Myocyte (in vitro differentiated cells): ENCODE results near the gene WRAP53. TPM values are rescaled to one million over a fixed set of nuclear protein-coding genes. Genes with fewer than 3 reads are reported as not detected.
"Not testable (repeated sequence)": the region's sequence is repeated elsewhere in the genome, so short reads cannot be mapped to it uniquely, and the experiment has no call there.

Experiments used
- DNase-seq: peaks from one replicate; pipeline ENCODE4 v3.0.0-alpha.2; 2012; ENCODE audit warnings: low read depth
- polyA plus RNA-seq: library from polyadenylated mRNA; unstranded; fragments of >200 nt; gene quantifications from one replicate; pipeline ENCODE4 v1.2.1, GENCODE V29; 2012; ENCODE audit warnings: missing spikeins
- total RNA-seq: library from RNA; depleted of rRNA; stranded (reverse); fragments of >200 nt; gene quantifications from 2 replicates; pipeline ENCODE4 v1.2.3, GENCODE V29; 2014

The WRAP53 gene
- total RNA-seq: 4.4 and 4.5 TPM in 2 replicates
- polyA plus RNA-seq: 6.2 TPM

DNA sequence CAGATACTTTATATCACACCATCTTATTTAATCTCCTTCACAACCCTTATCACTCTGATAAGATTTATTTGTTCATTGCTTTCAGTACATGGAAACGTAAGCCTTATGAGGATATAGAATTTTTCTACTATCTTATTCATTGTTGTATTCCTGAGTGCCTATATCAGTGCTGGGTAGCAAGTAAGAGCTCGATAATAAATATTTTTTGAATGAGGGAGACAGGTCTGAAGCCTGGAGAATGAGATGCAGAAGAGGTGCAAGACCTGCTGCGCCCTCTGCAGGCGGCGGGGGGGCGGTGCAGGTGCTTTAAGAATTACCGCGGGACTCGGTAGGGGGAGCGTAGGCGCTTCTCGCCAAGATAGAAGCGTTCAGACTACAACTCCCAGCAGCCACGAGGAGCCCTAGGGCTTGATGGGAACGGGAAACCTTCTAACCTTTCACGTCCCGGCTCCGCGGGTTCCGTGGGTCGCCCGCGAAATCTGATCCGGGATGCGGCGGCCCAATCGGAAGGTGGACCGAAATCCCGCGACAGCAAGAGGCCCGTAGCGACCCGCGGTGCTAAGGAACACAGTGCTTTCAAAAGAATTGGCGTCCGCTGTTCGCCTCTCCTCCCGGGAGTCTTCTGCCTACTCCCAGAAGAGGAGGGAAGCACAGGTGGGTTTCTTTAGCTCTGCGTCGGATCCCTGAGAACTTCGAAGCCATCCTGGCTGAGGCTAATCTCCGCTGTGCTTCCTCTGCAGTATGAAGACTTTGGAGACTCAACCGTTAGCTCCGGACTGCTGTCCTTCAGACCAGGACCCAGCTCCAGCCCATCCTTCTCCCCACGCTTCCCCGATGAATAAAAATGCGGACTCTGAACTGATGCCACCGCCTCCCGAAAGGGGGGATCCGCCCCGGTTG lies at the start of gene WRAP53:
Gene WRAP53 (plus strand): TSS at position 570 of the 900 bp plus-strand sequence. CDS start 172 bp downstream, at position 742.
- peak; percentile 99 for DNase-seq

DNA sequence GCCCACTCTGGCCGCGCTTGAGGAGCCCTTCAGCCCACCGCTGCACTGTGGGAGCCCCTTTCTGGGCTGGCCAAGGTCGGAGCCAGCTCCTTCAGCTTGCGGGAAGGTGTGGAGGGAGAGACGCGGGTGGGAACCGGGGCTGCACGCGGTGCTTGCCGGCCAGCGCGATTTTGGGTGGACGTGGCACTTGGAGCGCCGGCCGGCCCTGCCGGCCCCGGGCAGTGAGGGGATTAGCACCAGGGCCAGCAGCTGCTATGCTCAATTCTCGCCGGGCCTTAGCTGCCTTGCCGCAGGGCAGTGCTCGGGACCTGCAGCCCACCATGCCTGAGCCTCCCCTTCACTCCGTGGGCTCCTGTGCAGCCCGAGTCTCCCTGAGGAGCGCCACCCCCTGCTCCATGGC lies 47.5 kb upstream of the WRAP53 start:
- DNase-seq: no peak

DNA sequence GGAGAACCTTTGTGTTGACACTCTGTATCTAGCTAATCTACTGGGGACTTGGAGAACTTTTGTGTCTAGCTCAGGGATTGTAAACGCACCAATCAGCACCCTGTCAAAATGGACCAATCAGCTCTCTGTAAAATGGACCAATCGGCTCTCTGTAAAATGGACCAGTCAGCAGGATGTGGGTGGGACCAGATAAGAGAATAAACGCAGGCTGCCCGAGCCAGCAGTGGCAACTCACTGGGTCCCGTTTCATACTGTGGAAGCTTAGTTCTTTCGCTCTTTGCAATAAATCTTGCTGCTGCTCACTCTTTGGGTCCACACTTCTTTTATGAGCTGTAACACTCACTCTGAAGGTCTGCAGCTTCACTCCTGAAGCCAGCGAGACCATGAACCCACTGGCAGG lies 46.6 kb upstream of the WRAP53 start:
- not testable (repeated sequence) for DNase-seq

DNA sequence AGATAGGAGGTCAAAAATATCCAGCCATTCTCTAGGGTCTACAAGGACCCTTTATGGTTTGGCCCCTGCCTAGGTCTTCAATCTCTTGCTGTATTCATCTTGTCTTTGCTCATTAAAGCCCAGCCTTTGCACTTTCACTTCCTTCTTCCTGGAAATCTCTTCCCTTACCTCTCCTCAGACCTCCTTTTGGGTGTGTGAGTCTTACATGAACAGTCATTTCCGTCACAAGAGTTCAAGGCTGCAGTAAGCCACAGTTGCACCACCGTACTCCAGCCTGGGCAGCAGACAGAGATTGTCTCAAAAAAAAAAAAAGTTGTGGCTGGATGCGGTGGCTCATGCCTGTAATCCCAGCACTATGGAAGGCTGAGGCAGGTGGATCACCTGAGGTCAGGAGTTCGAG lies 43.5 kb upstream of the WRAP53 start:
- DNase-seq: no peak

DNA sequence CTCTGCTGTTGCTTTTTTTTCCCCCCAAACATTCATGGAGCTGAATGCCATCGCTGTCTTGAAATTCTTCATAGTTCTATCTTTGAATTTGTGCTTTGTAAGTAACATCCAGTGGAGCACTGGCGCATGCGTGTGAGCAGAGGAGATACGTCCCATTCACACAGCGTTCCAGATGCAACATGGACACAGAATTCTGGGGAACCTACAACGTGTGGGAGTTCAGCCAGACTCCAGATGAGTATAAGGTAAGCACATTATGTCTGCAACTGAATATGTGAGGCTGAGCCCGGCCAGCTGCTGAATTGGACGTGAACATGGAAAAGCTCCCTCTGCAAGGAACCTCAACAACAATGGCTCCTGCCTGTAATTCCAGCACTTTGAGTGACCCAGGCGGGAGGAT lies 41.8 kb upstream of the WRAP53 start:
- no peak for DNase-seq

DNA sequence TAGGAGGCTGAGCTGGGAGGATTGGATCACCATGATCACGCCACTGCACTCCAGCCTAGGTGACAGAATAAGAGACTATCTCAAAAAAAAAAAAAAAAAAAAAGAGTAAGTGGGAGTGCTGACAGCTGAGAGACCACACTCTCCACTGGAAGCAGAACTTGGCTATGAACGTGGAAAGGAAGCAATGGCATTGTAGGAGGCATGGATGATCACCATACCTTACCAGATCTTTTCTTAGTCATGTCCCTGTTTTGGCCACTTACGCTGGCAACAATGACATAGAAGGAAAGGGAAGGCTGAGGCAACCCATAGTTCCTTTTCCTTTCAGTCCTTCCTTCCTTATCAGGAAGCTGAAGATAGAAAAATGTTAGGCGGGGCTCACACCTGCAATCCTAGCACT lies 41.3 kb upstream of the WRAP53 start:
- DNase-seq: no peak

DNA sequence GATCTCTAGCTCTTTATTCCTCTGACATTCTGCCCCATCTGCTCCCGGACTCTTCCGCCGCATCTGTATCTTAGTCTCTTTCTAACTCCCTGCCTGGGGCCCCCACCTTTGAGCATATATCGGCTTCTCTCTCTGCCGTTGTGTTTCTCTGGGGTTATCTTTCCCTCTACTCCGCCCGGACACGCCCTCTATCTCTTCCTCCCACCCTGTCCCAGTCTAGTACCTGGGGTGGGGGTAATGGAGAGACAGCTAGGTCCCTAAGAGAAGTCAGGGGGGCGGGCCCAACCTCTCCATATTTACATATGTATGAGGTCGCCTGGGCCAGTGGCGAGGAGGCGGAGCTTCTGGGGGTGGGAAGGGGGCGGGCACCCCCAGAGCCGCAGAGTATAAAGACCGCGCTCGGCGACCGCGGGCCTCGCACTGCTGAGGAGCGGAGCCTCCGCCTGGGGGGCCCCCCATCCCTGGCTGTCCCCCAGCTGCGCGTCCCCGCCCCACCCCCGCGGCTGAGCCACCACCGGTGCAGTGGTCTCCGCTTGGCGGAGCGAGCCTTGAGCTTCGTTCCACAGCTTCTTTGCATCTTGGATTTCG lies 37.7 kb upstream of the WRAP53 start, which contains the start of gene ATP1B2:
Gene ATP1B2 (plus strand): TSS at position 418 of the 588 bp plus-strand sequence. CDS start 593 bp downstream, outside the sequence.
- DNase-seq: no peak

DNA sequence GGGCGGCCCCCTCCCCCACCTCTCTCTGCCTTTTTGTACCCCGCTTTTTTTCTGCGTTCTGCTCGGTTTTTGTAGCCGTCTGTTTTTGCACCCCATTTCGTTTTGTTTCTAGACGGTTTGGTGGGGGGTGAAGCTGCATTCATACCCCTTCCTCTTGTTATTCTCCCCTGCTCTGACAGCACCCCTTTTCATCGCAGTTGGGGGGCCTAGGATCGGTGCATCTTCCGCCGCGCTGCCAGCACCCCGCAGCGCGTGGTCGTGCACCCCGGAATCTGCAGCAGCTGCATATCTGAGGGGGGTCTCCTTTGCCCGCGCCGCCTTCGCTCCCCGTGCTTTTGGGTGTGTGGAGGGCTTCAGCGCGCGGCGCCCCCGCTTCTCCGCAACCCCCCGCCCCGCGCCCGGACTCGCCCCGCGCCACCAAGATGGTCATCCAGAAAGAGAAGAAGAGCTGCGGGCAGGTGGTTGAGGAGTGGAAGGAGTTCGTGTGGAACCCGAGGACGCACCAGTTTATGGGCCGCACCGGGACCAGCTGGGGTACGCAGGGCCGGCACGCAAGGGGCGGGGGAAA lies 37.1 kb upstream of the WRAP53 start:
- no peak for DNase-seq

DNA sequence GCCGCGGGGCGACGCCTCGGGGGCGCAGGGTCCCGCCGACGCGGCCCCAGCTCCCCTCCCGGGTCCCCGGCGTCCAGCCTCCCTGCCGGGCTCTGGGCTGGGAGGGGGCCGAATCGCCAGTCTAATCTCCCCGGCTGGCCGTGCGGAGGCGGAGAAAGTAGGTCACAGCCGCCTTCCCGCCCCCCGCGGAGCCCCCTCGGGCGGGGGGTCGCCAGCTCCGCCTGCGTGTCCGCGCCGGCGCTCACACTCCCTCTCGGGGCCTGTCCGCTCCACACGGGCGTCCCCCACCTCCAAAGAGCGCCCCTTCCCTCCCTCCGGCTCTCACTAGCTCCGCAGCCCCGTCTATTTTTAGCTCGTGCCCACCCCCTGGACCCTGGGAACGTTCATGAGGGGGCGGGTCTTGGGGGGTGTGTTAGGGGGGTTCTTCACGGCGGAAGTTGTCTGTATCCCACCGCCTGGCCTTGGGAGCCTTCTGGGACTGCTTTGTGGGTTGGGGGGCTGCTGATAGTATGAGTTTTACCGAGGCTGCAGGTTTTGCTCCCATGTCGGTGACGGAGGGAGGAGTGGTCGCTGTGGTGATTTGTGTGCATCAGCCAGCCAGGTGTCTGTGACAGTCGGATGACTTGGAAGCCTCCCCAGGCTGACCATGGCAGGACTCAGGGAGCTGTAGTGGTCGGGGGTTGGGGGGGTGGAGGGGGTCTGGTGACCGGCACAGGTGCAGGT lies 36.5 kb upstream of the WRAP53 start:
- DNase-seq: no peak

DNA sequence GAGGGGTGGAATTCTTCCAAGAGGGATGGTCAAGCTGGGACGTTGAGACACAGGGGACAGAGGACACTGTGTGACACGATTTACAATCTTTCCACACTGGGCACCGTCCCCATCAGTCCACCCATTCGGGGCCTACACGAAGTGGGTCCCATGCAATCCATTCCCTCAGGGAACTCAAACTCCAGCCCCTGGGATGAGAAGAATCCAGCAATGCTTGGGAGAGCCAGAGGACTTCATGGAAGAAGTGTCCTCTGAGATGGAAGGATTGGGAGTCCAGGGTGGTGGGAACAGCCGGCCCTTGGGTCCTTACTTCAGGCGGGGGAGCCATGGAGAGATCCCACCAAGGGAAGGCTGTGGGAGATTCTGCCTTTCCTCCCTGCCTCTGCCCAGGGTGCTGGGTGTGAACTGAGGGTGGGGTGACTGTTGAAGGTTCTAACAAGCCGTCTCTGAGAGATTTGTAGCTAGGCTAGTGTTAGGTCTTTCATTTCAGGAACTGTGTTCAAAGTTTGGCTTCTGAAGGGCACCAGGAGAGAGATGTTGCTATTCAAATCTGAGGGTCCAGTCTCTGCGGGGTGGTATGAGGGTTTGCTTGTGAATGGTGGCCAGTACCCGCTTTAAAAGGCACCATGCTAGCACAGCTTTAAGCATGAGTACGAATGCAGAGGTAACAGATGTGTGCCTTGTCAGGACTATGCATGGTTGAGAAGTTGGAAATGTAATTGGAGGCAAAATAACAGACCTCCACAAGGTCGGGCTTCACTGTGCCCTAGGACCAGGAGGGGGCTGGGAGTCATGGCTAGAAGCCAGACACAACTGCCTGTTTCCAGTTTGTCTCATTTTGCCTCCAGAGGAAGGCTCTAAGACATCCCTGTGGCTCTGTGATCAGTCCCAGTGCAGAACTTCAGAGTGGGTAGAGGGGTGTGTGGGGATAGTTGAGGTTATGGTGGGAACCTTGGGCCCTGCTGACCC lies 35.6 kb upstream of the WRAP53 start:
- DNase-seq: no peak

DNA sequence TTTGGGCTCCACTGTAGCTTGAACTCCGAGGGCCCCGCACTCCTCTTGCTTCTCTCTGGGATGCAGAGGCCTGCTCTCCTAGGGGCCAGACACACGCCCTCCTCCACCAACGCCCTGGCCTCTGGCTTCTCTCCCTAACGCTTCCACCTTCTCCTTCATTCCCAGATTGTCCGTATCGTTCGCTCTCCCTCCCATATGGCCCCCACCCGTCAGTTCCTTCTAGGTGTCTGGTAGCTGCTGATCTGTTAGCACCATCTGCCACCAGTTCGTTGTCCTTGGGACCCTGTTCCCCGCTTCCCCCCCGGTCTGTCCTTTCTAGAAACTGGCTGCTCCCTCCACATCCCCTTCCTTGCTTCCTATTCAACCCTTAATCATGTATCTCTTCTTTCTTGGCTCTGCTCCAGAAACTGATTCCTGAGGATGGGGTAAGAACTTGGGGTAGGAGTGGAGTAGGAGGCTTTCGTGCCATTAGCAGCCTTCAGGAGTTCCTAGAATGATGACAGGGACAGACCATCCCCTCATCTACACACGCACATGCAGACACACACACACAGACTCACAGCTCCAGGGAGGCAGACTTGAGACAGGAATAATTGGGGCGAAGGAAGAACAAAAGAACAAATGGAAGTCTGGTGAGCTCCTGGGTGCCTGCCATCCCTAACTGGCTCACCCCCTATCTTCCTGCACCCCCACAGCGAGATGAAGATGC lies 33.3 kb upstream of the WRAP53 start:
- no peak for DNase-seq

DNA sequence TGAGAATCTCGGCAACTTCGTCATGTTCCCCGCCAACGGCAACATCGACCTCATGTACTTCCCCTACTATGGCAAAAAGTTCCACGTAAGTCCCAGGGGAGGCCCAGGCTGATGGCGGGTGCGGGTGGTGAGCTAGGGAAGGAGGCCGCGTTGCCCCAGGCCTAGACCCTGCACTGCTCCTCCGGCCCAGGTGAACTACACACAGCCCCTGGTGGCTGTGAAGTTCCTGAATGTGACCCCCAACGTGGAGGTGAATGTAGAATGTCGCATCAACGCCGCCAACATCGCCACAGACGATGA lies 32.8 kb upstream of the WRAP53 start:
- no peak for DNase-seq

DNA sequence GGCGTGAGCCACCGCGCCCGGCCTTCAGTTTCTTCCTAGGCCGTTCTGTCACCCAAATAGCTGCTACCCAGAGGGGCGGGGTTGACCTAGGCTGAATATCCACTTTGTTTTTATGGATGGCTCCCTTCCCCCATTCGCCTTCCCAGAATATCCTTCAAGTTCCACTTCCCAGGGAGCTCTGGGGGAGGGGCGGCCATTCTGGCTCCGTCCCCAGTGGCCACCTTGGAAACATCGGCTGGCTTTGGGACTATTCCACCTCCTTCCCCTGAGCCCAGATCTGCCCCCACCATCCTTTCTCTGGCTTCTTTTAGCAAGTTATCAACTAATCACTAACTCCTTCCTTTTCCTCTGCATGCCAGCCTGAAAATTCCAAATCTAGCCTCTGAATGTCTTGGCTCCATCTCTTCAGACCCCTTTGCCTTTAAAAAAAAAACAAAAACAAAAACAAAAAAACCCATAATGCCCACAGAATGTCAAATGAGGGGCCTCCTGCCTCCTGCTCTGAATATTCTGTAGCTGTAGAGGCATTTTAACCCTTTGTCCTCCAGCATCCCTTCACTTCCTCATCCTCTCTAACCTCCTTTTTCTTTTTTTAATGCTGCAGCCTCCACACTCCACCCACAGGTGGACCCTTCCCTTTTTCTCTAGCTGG lies 31.2 kb upstream of the WRAP53 start:
- no peak for DNase-seq

DNA sequence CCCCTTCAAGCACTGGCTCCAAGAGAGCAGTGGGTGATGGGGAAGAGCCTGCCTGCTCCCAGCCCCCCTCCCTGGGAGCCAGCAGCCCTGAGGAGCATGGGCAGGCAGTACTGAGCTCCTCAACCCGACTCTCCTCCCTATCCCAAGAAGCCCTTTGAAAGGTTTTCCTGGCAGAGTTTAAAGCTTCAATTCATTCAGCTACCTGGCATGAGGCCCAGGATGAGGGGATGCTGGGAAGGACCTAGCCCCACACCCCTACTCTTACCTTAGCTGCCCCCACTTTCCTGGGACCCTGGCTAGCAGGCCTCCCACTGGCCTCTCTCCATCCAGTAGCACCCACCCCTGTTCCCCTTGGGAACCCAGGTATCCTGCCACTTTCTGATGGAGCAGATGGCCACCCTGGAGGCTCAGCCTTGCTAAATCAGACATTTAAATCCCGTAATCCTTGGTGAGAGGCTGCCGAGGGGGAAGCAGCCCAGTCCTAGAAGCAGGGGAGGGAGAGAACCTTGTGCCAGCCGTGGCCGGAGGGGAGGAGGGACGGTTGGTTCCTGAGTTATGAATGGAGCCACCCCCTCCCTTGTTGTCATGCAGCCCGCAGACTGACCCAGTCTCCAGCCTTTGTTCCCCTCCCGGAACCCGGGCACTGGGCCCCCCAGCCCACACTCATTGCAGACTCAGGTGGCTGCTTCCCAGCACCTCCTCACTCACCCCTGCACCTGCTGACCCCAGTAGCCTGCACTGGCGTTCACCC lies 20.4 kb upstream of the WRAP53 start:
- DNase-seq: no peak

DNA sequence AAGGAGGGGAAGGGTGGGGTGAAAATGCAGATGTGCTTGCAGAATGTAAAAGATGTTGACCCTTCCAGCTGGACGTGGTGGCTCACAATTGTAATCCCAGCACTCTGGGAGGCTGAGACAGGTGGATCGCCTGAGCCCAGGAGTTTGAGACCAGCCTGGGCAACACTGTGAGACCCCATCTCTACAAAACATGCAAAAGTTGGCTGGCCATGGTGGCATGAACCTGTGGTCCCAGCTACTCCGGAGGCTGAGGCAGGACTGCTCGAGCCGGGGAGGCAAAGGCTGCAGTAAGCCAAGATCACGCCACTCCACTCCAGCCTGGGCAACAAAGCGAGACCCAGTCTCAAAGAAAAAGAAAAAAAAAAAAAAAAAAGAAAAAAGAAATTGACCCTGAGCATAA lies 19.8 kb upstream of the WRAP53 start:
- no peak for DNase-seq

DNA sequence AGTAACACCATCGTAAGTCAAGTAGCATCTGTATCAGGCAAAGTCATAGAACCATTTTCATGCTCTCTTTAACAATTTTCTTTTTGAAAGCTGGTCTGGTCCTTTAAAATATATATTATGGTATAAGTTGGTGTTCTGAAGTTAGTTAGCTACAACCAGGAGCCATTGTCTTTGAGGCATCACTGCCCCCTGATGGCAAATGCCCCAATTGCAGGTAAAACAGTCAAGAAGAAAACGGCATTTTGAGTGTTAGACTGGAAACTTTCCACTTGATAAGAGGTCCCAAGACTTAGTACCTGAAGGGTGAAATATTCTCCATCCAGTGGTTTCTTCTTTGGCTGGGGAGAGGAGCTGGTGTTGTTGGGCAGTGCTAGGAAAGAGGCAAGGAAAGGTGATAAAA lies 15.0 kb upstream of the WRAP53 start:
- no peak for DNase-seq

DNA sequence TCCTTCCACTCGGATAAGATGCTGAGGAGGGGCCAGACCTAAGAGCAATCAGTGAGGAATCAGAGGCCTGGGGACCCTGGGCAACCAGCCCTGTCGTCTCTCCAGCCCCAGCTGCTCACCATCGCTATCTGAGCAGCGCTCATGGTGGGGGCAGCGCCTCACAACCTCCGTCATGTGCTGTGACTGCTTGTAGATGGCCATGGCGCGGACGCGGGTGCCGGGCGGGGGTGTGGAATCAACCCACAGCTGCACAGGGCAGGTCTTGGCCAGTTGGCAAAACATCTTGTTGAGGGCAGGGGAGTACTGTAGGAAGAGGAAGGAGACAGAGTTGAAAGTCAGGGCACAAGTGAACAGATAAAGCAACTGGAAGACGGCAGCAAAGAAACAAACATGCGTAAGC lies 13.3 kb upstream of the WRAP53 start:
- DNase-seq: no peak

DNA sequence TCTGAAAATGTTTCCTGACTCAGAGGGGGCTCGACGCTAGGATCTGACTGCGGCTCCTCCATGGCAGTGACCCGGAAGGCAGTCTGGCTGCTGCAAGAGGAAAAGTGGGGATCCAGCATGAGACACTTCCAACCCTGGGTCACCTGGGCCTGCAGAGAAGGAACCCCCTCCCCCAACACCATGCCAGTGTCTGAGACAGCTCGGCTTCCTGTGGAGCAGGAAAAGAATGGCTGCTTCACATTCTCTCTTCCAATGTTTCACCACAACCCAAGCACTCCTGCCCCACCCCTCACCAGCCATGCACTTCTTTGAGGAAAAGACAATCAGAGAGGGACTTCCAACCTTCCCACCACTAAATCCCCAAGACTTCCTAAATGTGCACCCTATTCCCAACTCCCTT lies 11.7 kb upstream of the WRAP53 start:
- DNase-seq: peak; percentile 13
